Liver (tissue), 9 donors: ENCODE results near the gene PWWP2B. TPM values are rescaled to one million over a fixed set of nuclear protein-coding genes. Genes with fewer than 3 reads are reported as not detected.

Experiments used
- DNase-seq: peaks from one replicate; pipeline ENCODE4 v3.0.0-alpha.2; 2017; ENCODE audit warnings: low spot score
- H3K27ac ChIP-seq, 2 donors: one replicate each; pipeline ENCODE4 v1.7.0; 2013; ENCODE audit warnings: inconsistent platforms in 2 of 2, low read length in 2 of 2, control low read depth in 1 of 2, low read depth in 1 of 2, mild to moderate bottlenecking in 1 of 2
- H3K27me3 ChIP-seq, 4 donors: one replicate each; pipeline versions ENCODE4 v1.6.1 to v1.7.0; 2013; ENCODE audit warnings: low read length in 3 of 4, inconsistent platforms in 1 of 4, mild to moderate bottlenecking in 1 of 4, moderate library complexity in 1 of 4; ENCODE audit not compliant: control insufficient read depth in 4 of 4, insufficient read depth in 4 of 4
- H3K36me3 ChIP-seq, 4 donors: one replicate each; pipeline versions ENCODE4 v1.6.1 to v1.7.0; 2013; ENCODE audit warnings: low read length in 3 of 4, mild to moderate bottlenecking in 3 of 4, low read depth in 1 of 4, moderate library complexity in 1 of 4; ENCODE audit not compliant: control insufficient read depth in 4 of 4, insufficient read depth in 3 of 4
- H3K4me1 ChIP-seq, 4 donors: one replicate each; pipeline versions ENCODE4 v1.6.1 to v1.7.0; 2013; ENCODE audit warnings: low read length in 3 of 4, mild to moderate bottlenecking in 3 of 4, moderate library complexity in 1 of 4; ENCODE audit not compliant: control insufficient read depth in 4 of 4, insufficient read depth in 4 of 4
- H3K4me3 ChIP-seq, 3 donors: one replicate each; pipeline versions ENCODE4 v1.6.1 to v1.7.0; 2013; ENCODE audit warnings: low read length in 3 of 3, control low read depth in 1 of 3, low read depth in 1 of 3, mild to moderate bottlenecking in 1 of 3
- H3K9ac ChIP-seq, 2 donors: one replicate each; pipeline ENCODE4 v1.7.0; 2013; ENCODE audit warnings: low read length in 2 of 2, mild to moderate bottlenecking in 2 of 2, moderate library complexity in 2 of 2, control low read depth in 1 of 2, low read depth in 1 of 2
- H3K9me3 ChIP-seq, 4 donors: one replicate each; pipeline versions ENCODE4 v1.6.1 to v1.7.0; 2013; ENCODE audit warnings: low read length in 3 of 4; ENCODE audit not compliant: control insufficient read depth in 4 of 4
- EGR1 ChIP-seq, 2 donors: IDR thresholded peaks; 2 replicates each; pipeline ENCODE4 v1.6.1; 2016 to 2018; ENCODE audit warnings: antibody characterized with exemption in 2 of 2, low read depth in 2 of 2
- FOXA1 ChIP-seq: IDR thresholded peaks from 2 replicates; pipeline ENCODE4 v1.6.1; 2016; ENCODE audit warnings: antibody characterized with exemption
- FOXA2 ChIP-seq: IDR thresholded peaks from 2 replicates; pipeline ENCODE4 v1.6.1; 2016; ENCODE audit warnings: antibody characterized with exemption
- GABPA ChIP-seq, 2 donors: IDR thresholded peaks in 1 of 2; conservative IDR thresholded peaks in 1 of 2; 2 replicates each; pipeline ENCODE4 v1.6.1; 2016; ENCODE audit warnings: antibody characterized with exemption in 2 of 2, mild to moderate bottlenecking in 1 of 2, moderate library complexity in 1 of 2
- HNF4A ChIP-seq, 2 donors: conservative IDR thresholded peaks; 2 replicates each; pipeline ENCODE4 v1.6.1; 2016; ENCODE audit warnings: antibody characterized with exemption in 2 of 2, mild to moderate bottlenecking in 2 of 2
- HNF4G ChIP-seq: IDR thresholded peaks from 2 replicates; pipeline ENCODE4 v1.6.1; 2016; ENCODE audit warnings: antibody characterized with exemption
- JUND ChIP-seq, 2 donors: IDR thresholded peaks; 2 replicates each; pipeline ENCODE4 v1.6.1; 2016; ENCODE audit warnings: antibody characterized with exemption in 2 of 2
- NR2F2 ChIP-seq: IDR thresholded peaks from 2 replicates; pipeline ENCODE4 v1.6.1; 2016; ENCODE audit warnings: antibody characterized with exemption
- RAD21 ChIP-seq, 2 donors: IDR thresholded peaks; 2 replicates each; pipeline ENCODE4 v1.6.1; 2016; ENCODE audit warnings: antibody characterized with exemption in 2 of 2, mild to moderate bottlenecking in 2 of 2
- RXRA ChIP-seq, 2 donors: IDR thresholded peaks; 2 replicates each; pipeline ENCODE4 v1.6.1; 2017 to 2018; ENCODE audit warnings: antibody characterized with exemption in 2 of 2, mild to moderate bottlenecking in 1 of 2
- SP1 ChIP-seq: IDR thresholded peaks from 2 replicates; pipeline ENCODE4 v1.6.1; 2018; ENCODE audit warnings: antibody characterized with exemption, mild to moderate bottlenecking
- TAF1 ChIP-seq: conservative IDR thresholded peaks from 2 replicates; pipeline ENCODE4 v1.6.1; 2016; ENCODE audit warnings: antibody characterized with exemption, mild to moderate bottlenecking
- YY1 ChIP-seq: IDR thresholded peaks from 2 replicates; pipeline ENCODE4 v1.6.1; 2016; ENCODE audit warnings: antibody characterized with exemption, mild to moderate bottlenecking
- WGBS: extraction: QIAGEN DNeasy Blood & Tissue Kit; methylation state at CpG from one replicate; pipeline ENCODE4 v1.1.7; 2013; 5-methylcytosine and 5-hydroxymethylcytosine counted together
- polyA plus RNA-seq, 2 donors: library from polyadenylated mRNA; stranded (reverse) in 1 of 2; unstranded in 1 of 2; fragments of 200-250 nt in 1 of 2; fragments of >200 nt in 1 of 2; fragmentation: Nextera tagmentation in 1 of 2; extraction: Ambion mirVana in 1 of 2; gene quantifications; one replicate each; pipeline versions ENCODE4 v1.2.1 to v1.2.3, GENCODE V29; 2013 to 2015
- total RNA-seq, 2 donors: library from RNA; depleted of rRNA; stranded (reverse); fragments of >200 nt; gene quantifications; one replicate each; pipeline ENCODE4 v1.2.3, GENCODE V29; 2014
- TF ChIP-seq, protein P1 (sequence below): IDR thresholded peaks from 2 replicates; pipeline ENCODE4 v1.6.1; 2016; ENCODE audit warnings: antibody characterized with exemption
- TF ChIP-seq, protein P2 (sequence below): IDR thresholded peaks from 2 replicates; pipeline ENCODE4 v1.6.1; 2016; ENCODE audit warnings: antibody characterized with exemption
- TF ChIP-seq, protein P3 (sequence below): IDR thresholded peaks from 2 replicates; pipeline ENCODE4 v1.6.1; 2016; ENCODE audit warnings: antibody characterized with exemption
- TF ChIP-seq, protein P4 (sequence below): IDR thresholded peaks from 2 replicates; pipeline ENCODE4 v1.6.1; 2016; ENCODE audit warnings: antibody characterized with exemption, mild to moderate bottlenecking
- TF ChIP-seq, protein P5 (sequence below): fragments of 150-350 bp; IDR thresholded peaks from 2 replicates; pipeline ENCODE4 v1.5.1; 2017; ENCODE audit warnings: improper control_type of control experiment, low read depth, low read length; ENCODE audit not compliant: missing input control
- donor health status: healthy.
- donor health status: healthy.
- donor health status: healthy.
- donor health status: healthy.
- donor health status: healthy.

The PWWP2B gene
- total and polyA plus RNA-seq, 4 donors: 0.75 to 4.2 (median 3.6) TPM

DNA sequence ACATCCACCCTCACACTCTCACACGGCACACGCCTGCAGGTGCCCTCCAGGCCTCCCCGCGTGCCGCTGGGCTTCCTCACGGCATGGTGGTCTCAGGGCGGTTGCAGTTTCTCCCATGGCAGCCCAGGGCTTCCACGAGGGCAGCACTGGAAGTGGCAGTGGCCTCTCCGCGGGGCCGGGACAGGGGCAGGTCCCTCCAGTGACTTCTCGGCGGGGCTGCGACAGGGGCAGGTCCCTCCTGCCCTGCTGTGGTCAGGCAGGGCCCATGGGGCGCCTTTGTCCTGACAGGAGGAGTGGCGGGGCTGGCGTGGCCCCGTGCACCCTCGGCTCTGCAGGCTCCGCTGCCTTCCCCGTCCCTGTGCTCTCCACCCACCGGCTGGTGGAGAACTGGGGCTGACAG, 19.0 kb downstream of the PWWP2B start:
- Histone ChIP-seq H3K4me1 (peaks cover 0 to 17% (median 1%) of the 10 kb centered on the region in 4 donors), H3K4me3 (no peak overlapping the region), H3K9me3 (no peaks in the 10 kb centered on the region), H3K27me3 (no peaks in the 10 kb centered on the region), H3K27ac (no peak overlapping the region), H3K36me3 (no peaks in the 10 kb centered on the region), H3K9ac (no peak overlapping the region)
- no peak for DNase-seq
- WGBS: 96% methylated on average over 22 of the region's 22 CpGs
- no peak for TF ChIP-seq YY1
- TF ChIP-seq FOXA2: no peak
- TF ChIP-seq, protein P1, sequence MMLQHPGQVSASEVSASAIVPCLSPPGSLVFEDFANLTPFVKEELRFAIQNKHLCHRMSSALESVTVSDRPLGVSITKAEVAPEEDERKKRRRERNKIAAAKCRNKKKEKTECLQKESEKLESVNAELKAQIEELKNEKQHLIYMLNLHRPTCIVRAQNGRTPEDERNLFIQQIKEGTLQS: no peak
- TF ChIP-seq, protein P2, sequence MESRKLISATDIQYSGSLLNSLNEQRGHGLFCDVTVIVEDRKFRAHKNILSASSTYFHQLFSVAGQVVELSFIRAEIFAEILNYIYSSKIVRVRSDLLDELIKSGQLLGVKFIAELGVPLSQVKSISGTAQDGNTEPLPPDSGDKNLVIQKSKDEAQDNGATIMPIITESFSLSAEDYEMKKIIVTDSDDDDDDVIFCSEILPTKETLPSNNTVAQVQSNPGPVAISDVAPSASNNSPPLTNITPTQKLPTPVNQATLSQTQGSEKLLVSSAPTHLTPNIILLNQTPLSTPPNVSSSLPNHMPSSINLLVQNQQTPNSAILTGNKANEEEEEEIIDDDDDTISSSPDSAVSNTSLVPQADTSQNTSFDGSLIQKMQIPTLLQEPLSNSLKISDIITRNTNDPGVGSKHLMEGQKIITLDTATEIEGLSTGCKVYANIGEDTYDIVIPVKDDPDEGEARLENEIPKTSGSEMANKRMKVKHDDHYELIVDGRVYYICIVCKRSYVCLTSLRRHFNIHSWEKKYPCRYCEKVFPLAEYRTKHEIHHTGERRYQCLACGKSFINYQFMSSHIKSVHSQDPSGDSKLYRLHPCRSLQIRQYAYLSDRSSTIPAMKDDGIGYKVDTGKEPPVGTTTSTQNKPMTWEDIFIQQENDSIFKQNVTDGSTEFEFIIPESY: no peak
- TF ChIP-seq, protein P3, sequence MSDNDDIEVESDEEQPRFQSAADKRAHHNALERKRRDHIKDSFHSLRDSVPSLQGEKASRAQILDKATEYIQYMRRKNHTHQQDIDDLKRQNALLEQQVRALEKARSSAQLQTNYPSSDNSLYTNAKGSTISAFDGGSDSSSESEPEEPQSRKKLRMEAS: no peak
- TF ChIP-seq JUND (IDR thresholded peaks at IDR 0.05): no peak
- no peak for TF ChIP-seq HNF4A (conservative IDR thresholded peaks at IDR 0.05)
- no peak for TF ChIP-seq SP1
- TF ChIP-seq HNF4G: no peak
- TF ChIP-seq GABPA (IDR thresholded peaks at IDR 0.05 in 1 of 2, conservative IDR thresholded peaks at IDR 0.05 in 1 of 2): no peak
- no peak for TF ChIP-seq TAF1
- no peak for TF ChIP-seq RXRA (IDR thresholded peaks at IDR 0.05)
- no peak for TF ChIP-seq NR2F2
- TF ChIP-seq RAD21 (IDR thresholded peaks at IDR 0.05): no peak
- TF ChIP-seq FOXA1: no peak
- TF ChIP-seq EGR1 (IDR thresholded peaks at IDR 0.05; ENCODE audit: low read depth in 2 of 2): no peak
- TF ChIP-seq, protein P4, sequence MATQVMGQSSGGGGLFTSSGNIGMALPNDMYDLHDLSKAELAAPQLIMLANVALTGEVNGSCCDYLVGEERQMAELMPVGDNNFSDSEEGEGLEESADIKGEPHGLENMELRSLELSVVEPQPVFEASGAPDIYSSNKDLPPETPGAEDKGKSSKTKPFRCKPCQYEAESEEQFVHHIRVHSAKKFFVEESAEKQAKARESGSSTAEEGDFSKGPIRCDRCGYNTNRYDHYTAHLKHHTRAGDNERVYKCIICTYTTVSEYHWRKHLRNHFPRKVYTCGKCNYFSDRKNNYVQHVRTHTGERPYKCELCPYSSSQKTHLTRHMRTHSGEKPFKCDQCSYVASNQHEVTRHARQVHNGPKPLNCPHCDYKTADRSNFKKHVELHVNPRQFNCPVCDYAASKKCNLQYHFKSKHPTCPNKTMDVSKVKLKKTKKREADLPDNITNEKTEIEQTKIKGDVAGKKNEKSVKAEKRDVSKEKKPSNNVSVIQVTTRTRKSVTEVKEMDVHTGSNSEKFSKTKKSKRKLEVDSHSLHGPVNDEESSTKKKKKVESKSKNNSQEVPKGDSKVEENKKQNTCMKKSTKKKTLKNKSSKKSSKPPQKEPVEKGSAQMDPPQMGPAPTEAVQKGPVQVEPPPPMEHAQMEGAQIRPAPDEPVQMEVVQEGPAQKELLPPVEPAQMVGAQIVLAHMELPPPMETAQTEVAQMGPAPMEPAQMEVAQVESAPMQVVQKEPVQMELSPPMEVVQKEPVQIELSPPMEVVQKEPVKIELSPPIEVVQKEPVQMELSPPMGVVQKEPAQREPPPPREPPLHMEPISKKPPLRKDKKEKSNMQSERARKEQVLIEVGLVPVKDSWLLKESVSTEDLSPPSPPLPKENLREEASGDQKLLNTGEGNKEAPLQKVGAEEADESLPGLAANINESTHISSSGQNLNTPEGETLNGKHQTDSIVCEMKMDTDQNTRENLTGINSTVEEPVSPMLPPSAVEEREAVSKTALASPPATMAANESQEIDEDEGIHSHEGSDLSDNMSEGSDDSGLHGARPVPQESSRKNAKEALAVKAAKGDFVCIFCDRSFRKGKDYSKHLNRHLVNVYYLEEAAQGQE: no peak
- TF ChIP-seq, protein P5, sequence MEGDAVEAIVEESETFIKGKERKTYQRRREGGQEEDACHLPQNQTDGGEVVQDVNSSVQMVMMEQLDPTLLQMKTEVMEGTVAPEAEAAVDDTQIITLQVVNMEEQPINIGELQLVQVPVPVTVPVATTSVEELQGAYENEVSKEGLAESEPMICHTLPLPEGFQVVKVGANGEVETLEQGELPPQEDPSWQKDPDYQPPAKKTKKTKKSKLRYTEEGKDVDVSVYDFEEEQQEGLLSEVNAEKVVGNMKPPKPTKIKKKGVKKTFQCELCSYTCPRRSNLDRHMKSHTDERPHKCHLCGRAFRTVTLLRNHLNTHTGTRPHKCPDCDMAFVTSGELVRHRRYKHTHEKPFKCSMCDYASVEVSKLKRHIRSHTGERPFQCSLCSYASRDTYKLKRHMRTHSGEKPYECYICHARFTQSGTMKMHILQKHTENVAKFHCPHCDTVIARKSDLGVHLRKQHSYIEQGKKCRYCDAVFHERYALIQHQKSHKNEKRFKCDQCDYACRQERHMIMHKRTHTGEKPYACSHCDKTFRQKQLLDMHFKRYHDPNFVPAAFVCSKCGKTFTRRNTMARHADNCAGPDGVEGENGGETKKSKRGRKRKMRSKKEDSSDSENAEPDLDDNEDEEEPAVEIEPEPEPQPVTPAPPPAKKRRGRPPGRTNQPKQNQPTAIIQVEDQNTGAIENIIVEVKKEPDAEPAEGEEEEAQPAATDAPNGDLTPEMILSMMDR: no peak
